ENCODE results near the gene ALOX5AP. TPM values are rescaled to one million over a fixed set of nuclear protein-coding genes. Genes with fewer than 3 reads are reported as not detected.
"Not testable (repeated sequence)": the region's sequence is repeated elsewhere in the genome, so short reads cannot be mapped to it uniquely, and the experiment has no call there.

ALOX5AP gene
- total RNA-seq, 2 donors from 2014 or later, result 27.5 to 69.9 TPM

DNA sequence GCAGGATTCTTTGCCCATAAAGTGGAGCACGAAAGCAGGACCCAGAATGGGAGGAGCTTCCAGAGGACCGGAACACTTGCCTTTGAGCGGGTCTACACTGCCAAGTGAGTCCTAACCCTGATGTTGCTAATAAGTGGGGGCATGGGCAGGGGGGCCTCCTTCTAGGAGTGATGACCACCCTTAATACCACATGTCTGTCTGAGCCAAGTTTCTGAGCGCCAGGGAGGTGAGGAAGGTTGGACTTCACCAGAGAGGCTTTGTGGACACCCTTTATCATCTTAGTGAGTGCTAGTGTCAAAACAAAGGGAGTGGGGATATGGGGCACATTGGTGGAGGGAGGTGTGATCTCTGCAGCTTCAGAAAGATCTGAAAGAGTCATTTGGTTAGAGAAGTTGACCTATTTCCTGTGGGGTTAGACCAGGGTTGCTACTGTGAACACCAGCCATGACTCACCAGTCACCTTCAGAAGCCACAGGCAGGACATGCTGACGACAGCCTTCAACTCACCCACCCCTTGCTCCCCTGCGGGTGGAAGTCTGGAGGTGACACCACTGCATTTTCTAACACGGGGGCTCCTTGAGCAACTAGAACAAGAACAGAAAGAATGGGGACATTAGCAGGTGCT lies 8.8 kb downstream of the ALOX5AP start:
- no peak for ATAC-seq (ENCODE audit: insufficient number of reproducible peaks, low FRiP score, low read depth)
- Histone ChIP-seq H3K36me3 (no peaks in the 10 kb centered on the region), H3K4me1 (ENCODE audit: control insufficient read depth in 1 of 2, low read depth in 2 of 2) (peaks cover 19 to 67% of the 10 kb centered on the region in 2 donors), H3K9me3 (no peaks in the 10 kb centered on the region), H3K4me3 (peak overlapping the region; percentile 10), H3K27ac (peak overlapping the region; percentile 57 to 91), H3K27me3 (replicated peaks; ENCODE audit: insufficient read depth) (no peaks in the 10 kb centered on the region)
- DNase-seq (ENCODE audit: low spot score), result no peak
- TF ChIP-seq, protein P1, sequence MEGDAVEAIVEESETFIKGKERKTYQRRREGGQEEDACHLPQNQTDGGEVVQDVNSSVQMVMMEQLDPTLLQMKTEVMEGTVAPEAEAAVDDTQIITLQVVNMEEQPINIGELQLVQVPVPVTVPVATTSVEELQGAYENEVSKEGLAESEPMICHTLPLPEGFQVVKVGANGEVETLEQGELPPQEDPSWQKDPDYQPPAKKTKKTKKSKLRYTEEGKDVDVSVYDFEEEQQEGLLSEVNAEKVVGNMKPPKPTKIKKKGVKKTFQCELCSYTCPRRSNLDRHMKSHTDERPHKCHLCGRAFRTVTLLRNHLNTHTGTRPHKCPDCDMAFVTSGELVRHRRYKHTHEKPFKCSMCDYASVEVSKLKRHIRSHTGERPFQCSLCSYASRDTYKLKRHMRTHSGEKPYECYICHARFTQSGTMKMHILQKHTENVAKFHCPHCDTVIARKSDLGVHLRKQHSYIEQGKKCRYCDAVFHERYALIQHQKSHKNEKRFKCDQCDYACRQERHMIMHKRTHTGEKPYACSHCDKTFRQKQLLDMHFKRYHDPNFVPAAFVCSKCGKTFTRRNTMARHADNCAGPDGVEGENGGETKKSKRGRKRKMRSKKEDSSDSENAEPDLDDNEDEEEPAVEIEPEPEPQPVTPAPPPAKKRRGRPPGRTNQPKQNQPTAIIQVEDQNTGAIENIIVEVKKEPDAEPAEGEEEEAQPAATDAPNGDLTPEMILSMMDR (IDR thresholded peaks at IDR 0.05), result no peak

DNA sequence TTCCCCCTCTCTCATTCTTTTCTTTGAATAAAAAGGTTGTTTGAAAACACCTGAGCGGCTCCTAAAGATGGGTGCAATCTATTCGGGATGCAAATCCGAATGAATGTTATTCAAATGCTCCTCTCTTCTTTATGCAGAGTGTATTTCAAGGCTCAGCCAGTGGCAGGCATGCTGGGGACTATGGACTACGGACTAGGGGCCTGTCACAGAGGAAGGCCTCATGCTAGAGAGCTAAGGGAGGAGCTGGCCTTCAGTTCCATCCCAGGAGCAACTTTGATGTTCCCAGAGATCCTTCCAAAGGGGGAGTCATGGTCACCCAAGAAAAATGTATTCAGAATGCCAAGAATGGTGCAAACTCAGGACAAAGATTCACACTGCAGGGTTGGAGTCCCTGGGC lies 9.3 kb downstream of the ALOX5AP start:
- DNase-seq (ENCODE audit: low spot score) (no peak), ATAC-seq (ENCODE audit: insufficient number of reproducible peaks, low FRiP score, low read depth) (no peak)
- Histone ChIP-seq H3K9me3 (no peaks in the 10 kb centered on the region), H3K27ac (peak overlapping the region; percentile 57 to 91), H3K36me3 (no peaks in the 10 kb centered on the region), H3K27me3 (replicated peaks; ENCODE audit: insufficient read depth) (no peaks in the 10 kb centered on the region), H3K4me3 (no peak overlapping the region), H3K4me1 (ENCODE audit: control insufficient read depth in 1 of 2, low read depth in 2 of 2) (peaks cover 19 to 63% of the 10 kb centered on the region in 2 donors)
- TF ChIP-seq, protein P1 (IDR thresholded peaks at IDR 0.05), result no peak

DNA sequence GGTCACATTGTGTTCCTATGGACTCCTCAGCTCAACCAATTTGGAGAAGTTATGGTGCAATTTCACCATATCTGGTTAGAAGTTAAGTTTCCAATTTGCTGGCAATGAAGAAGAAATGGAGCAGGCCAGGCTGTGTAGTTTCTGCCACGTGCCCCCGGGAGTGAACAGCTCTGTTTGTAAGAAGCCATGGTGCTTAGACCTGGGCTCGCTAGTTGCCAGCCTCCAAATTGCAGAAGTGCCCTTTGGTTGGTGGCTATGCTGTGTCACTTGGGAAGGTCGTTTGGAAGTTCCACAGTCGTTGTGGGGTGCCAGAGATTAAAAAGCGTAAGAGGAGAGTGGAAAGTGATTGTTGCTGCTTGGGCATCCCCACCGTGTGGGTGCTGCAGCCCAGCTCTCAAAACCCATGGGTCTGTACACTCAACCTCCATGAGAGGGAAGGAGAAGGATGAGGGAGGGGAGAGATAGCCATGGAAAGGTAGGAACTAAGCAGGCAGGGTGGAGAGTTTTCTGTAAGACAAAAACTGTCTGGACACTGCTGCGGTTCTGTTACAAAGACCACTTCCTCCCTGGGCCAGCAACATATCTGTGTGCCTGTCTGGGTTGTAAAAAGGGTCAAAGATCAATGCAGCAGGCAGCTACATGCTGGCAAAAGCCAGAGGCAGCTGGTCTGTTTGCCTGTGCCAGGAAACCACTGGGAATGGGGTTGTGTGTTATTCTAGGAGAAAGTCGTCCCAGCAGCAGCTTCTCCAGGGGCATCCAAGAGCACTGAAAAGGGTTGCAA lies 10.8 kb downstream of the ALOX5AP start:
- no peak for ATAC-seq (ENCODE audit: insufficient number of reproducible peaks, low FRiP score, low read depth)
- TF ChIP-seq, protein P1 (IDR thresholded peaks at IDR 0.05), result no peak
- no peak overlapping the region for H3K4me3 ChIP-seq
- no peaks in the 10 kb centered on the region for H3K9me3 ChIP-seq
- no peak for DNase-seq (ENCODE audit: low spot score)
- no peak overlapping the region for H3K27ac ChIP-seq
- no peaks in the 10 kb centered on the region for H3K27me3 ChIP-seq (replicated peaks; ENCODE audit: insufficient read depth)
- H3K4me1 ChIP-seq (ENCODE audit: control insufficient read depth in 1 of 2, low read depth in 2 of 2), result peaks cover 19 to 49% of the 10 kb centered on the region in 2 donors
- H3K36me3 ChIP-seq, result no peaks in the 10 kb centered on the region

DNA sequence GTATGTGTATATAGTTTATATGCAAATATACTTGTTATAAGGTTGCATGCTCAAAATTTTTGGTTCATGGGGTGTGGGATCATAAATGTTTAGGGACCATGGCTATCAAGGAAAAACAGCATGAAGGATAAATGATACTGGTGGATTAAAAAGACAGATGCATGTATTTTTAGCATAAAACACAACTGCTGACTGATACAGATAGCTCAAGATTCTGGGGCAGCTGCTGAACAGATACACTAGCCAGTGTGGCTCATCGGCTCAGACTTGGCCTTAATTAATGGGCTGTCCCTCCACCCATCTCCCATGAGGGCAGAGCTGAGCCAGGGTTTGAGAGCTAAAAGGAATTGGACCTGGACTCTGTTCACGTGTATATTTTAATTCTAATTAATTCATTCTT lies 11.4 kb downstream of the ALOX5AP start:
- H3K4me1 ChIP-seq (ENCODE audit: control insufficient read depth in 1 of 2, low read depth in 2 of 2), result peaks cover 19 to 51% of the 10 kb centered on the region in 2 donors
- H3K9me3 ChIP-seq, result no peaks in the 10 kb centered on the region
- DNase-seq (ENCODE audit: low spot score) (no peak), ATAC-seq (ENCODE audit: insufficient number of reproducible peaks, low FRiP score, low read depth) (no peak)
- no peak overlapping the region for H3K27ac ChIP-seq
- H3K27me3 ChIP-seq (replicated peaks; ENCODE audit: insufficient read depth), result no peaks in the 10 kb centered on the region
- no peak overlapping the region for H3K4me3 ChIP-seq
- H3K36me3 ChIP-seq, result no peaks in the 10 kb centered on the region
- TF ChIP-seq, protein P1 (IDR thresholded peaks at IDR 0.05), result no peak

DNA sequence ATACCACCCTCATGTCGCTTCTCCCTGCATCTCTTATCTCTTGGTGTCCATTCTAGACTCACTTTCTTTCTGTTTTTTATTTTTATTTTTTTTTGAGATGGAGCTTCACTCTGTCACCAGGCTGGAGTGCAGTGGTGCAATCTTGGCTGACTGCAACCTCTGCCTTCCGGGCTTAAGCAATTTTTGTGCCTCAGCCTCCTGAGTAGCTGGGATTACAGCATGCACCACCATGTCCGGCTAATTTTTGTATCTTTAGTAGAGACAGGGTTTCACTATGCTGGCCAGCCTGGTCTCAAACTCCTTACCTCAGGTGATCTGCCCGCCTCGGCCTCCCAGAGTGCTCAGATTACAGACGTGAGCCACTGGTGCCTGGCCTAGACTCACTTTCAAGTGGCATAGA lies 12.5 kb downstream of the ALOX5AP start:
- peaks cover 19 to 58% of the 10 kb centered on the region in 2 donors for H3K4me1 ChIP-seq (ENCODE audit: control insufficient read depth in 1 of 2, low read depth in 2 of 2)
- not testable (repeated sequence) for H3K27ac ChIP-seq; H3K27me3 ChIP-seq (replicated peaks; ENCODE audit: insufficient read depth); H3K36me3 ChIP-seq; DNase-seq (ENCODE audit: low spot score); H3K4me3 ChIP-seq; H3K9me3 ChIP-seq; ATAC-seq (ENCODE audit: insufficient number of reproducible peaks, low FRiP score, low read depth)
